ENCODE results near the gene KCNIP3.

Gene KCNIP3

GRCh38 chr2:95311815-95312542 lies 14.8 kb downstream of the KCNIP3 start:
- TF ChIP-seq CTCF (IDR thresholded peaks at IDR 0.05; ENCODE audit: low read depth, low read length, missing control alignments) = no peak
- H3K4me3 ChIP-seq (replicated peaks; ENCODE audit: low read depth, low read length) = no peak overlapping the region
- DNase-seq (ENCODE audit: extremely low read depth, low read depth) = no peak

- no peak overlapping the region for H3K4me3 ChIP-seq (replicated peaks; ENCODE audit: low read depth, low read length)
- TF ChIP-seq CTCF (IDR thresholded peaks at IDR 0.05; ENCODE audit: low read depth, low read length, missing control alignments) = no peak
- DNase-seq (ENCODE audit: extremely low read depth, low read depth) = no peak
These were observed 15.5 kb downstream of the KCNIP3 start for GRCh38 chr2:95312543-95313201.

- TF ChIP-seq CTCF (IDR thresholded peaks at IDR 0.05; ENCODE audit: low read depth, low read length, missing control alignments) = no peak
- no peak for DNase-seq (ENCODE audit: extremely low read depth, low read depth)
- no peak overlapping the region for H3K4me3 ChIP-seq (replicated peaks; ENCODE audit: low read depth, low read length)
These were observed 16.4 kb downstream of the KCNIP3 start for GRCh38 chr2:95313296-95314131.

- no peak for DNase-seq (ENCODE audit: extremely low read depth, low read depth)
- no peak for TF ChIP-seq CTCF (IDR thresholded peaks at IDR 0.05; ENCODE audit: low read depth, low read length, missing control alignments)
- no peak overlapping the region for H3K4me3 ChIP-seq (replicated peaks; ENCODE audit: low read depth, low read length)
These were observed 17.4 kb downstream of the KCNIP3 start for GRCh38 chr2:95314598-95314963.

- no peak overlapping the region for H3K4me3 ChIP-seq (replicated peaks; ENCODE audit: low read depth, low read length)
- DNase-seq (ENCODE audit: extremely low read depth, low read depth) = no peak
- peak; percentile 68 for TF ChIP-seq CTCF (IDR thresholded peaks at IDR 0.05; ENCODE audit: low read depth, low read length, missing control alignments)
These were observed 17.9 kb downstream of the KCNIP3 start for GRCh38 chr2:95314964-95315611.

- DNase-seq (ENCODE audit: extremely low read depth, low read depth) = no peak
- H3K4me3 ChIP-seq (replicated peaks; ENCODE audit: low read depth, low read length) = no peak overlapping the region
- TF ChIP-seq CTCF (IDR thresholded peaks at IDR 0.05; ENCODE audit: low read depth, low read length, missing control alignments) = no peak
These were observed 18.8 kb downstream of the KCNIP3 start for GRCh38 chr2:95315801-95316411.
